Effector CD8-positive, alpha-beta T cell (primary cell): ENCODE measurements around the gene EIF3M.

Experiments
- DNase-seq: peaks from one replicate; lab custom pipeline; 2025; lab: John Stamatoyannopoulos, UW
- total RNA-seq, 4 experiments: gene quantifications; one replicate each; lab custom pipeline; 2026; lab: John Stamatoyannopoulos, UW

Gene EIF3M
- 126 to 233 (median 153) reads per million in 4 experiments for total RNA-seq

DNA sequence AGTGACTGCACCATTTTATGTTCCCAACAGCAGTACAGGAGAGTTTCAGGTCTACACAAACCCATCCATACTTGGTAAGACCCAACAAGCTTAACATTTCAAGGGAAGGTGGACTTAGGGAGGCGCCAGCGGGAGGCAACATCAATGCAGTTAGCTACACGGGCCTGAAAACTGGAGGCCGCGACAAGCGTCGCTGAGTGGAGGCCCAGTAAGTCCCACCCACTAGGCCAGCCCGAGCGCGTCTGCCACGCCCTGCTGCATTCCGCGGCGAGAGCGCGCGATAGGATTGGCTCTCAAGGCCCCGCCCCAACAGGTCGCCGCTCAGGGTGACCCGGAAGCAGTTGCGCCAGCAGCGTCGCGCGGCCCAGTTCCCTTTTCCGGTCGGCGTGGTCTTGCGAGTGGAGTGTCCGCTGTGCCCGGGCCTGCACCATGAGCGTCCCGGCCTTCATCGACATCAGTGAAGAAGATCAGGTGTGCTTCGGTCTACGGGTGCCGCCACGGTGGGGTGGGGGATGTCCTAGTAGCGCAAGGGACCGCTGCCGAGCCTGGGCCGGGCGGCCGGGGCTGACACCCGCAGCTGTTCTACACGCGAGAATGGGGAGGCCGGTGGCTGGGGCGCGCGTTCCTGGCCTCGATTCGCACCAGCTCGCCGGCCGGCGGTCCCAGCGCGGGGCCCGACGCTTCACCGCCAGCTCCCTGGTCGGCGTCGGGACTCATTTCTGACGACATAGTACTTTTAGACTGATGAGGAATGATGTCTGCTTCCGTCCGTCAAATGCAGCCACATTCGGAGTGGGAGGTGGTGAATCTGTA, at the start of gene EIF3M:
TSS of gene EIF3M (plus strand) at position 373 of the 813 bp plus-strand sequence. CDS start at position 430, 57 bp downstream.
- DNase-seq = peak; percentile 90

- no peak for DNase-seq
Observed at GRCh38 chr11:32538804-32539203, 44.8 kb upstream of the EIF3M start.

GRCh38 chr11:32549611-32550187, 33.9 kb upstream of the EIF3M start:
- no peak for DNase-seq

DNA sequence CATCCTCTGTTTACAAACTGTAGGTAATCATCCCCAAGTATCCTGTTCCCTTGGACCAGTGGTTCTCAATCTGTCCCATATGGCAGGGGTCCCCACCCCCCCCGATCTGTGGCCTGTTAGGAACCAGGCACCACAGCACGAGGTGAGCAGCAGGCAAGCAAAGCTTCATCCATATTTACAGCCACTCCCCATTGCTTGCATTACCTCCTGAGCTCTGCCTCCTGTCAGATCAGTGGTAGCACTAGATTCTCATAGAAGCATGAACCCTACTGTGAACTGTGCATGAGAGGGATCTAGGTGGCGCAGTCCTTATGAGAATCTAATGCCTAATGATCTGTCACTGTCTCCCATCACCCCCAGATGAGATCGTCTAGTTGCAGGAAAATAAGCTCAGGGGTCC, 33.4 kb upstream of the EIF3M start:
- DNase-seq = no peak

GRCh38 chr11:32555091-32555490, 28.5 kb upstream of the EIF3M start:
- DNase-seq = no peak

GRCh38 chr11:32555895-32556294, 27.7 kb upstream of the EIF3M start:
- no peak for DNase-seq

DNA sequence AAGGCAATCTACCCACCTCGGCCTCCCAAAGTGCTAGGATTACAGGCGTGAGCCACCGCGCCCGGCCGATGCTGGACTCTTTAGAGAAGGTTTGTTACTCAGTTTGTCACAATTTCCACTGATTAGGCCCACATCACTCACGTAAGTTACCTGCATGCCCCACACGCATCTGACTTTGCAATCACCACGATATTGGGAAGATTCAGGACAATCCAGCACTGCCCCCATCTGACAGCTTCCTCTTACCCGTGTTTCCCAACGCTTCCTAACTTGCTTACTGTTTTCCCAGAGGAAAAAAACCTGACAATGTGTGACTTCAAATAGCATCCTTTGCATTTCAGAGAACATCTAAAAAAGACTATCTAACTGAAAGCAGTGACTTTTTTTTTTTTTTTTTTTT, 21.8 kb upstream of the EIF3M start:
- no peak for DNase-seq

GRCh38 chr11:32562839-32563599, 20.6 kb upstream of the EIF3M start:
- DNase-seq = no peak

- DNase-seq = no peak
Observed at GRCh38 chr11:32563600-32563959, 20.1 kb upstream of the EIF3M start.

DNA sequence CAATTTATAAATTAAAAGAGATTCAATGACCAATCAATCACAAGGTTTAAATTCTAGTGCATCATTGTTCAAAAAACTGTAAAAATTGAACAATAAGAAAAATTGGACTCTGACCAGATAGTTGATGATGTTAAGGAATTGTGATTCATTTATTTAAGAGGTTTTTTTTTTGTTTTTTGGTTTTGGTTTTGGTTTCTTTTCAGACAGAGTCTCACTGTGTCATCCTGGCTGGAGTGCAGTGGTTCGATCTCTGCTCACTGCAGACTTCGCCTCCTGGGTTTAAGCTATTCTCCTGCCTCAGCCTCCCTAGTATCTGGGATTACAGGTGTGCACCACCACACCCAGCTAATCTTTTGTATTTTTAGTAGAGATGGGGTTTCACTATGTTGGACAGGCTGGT, 17.1 kb upstream of the EIF3M start:
- DNase-seq = no peak

- DNase-seq = no peak
Observed at GRCh38 chr11:32567154-32567553, 16.5 kb upstream of the EIF3M start.

DNA sequence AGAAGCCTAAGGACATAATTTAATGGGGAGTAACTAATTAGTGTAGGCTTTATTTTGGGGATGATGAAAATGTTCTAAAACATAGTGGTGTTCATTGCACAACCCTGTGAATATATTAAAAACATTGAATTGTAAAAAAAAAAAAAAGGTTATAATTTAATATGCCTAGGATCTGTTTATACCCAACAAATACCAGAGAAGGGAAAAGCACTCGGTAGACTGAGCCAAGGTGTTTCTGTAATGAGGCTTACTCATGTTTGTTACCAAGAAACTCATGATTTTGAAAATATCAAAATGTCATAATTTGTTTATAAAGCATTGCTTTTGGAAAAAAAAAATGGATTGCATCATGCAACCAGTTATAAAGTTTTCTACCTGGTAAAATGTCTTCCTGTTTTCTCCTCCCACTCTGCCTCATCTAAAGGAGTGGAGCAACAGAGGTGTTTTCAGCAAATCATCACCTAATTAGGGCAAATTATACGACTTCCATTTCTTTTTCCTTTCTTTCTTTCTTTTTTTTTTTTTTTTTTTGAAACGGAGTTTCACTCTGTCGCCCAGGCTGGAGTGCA, 14.2 kb upstream of the EIF3M start:
- no peak for DNase-seq

DNA sequence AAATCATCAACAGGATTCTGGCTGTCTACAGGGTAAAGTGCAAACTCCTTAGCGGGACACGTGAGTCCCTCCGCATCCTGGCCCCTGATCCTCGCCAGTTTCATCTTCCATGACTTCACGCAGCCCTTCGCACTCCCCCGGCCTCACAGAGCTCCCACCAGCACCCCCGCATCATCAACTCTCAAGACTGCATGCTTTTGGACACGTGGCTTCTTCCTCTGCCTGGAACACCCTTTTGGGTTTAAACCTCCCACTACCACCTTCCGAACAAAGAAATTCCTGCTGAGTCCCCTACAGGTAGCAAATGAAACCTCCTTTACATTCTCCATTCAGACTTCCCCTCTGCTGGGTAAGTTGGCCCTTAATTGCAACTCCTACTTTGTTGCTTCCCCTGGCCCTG, 12.6 kb upstream of the EIF3M start:
- no peak for DNase-seq

DNA sequence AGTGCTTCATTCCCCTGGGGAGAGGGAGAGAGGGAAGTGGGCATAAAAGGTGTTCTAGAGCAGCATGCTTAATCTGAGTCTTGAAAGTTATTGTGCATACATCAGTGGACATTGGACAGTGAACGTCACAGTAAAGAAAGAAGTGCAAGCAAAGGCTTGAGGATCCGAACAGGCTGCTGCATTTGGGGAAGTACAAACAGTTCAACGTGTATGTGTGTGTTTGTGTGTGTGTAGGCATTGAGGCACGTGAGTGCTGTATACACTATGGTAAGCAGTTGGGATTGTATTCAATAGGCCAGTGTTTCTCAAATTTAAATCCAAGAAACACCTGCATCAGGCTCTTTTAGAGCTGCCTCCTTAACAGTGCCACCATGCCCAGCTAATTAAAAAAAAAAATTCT, 10.4 kb upstream of the EIF3M start:
- no peak for DNase-seq

DNA sequence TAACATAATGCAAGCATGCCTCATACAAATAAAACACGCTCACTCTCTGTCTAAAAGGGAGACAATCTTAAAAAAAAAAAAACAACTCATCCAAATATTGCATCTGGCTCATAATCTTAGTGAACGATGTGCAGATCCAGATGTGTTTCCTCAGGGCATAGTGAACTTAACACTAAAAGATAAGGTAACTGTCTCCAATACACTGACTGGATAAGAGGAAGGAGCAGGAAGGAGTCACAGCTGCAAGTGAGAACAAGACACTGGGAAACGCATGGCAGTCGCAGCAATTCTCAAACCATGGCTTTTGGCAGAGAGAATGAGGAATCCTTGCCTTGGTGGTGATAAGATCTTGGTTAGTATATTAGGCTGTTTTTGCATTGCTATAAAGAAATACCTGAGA, 9.2 kb upstream of the EIF3M start:
- DNase-seq = no peak

GRCh38 chr11:32575070-32575469, 8.6 kb upstream of the EIF3M start:
- DNase-seq = no peak

DNA sequence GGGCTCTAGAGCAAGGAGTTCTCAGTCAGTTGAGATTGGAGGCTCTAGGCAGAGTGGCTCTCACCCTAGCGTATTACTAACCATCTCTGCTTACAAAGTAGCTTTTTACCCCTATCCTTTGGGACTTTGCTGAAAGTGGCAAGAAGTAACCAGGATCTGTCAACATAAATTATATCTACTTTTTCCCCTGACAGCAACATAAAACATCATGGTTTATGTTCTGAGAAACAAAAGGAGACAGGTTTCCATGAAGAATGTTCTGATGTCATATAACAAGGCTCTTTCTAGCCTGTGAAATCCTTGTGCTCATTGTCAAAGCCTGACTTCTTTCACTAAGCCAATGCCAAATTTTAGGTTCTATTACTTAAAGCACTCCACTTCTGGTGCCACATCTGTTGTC, 7.2 kb upstream of the EIF3M start:
- DNase-seq = no peak

- no peak for DNase-seq
Observed at GRCh38 chr11:32580967-32581366, 2.7 kb upstream of the EIF3M start.

- DNase-seq = no peak
Observed at GRCh38 chr11:32581556-32581955, 2.1 kb upstream of the EIF3M start.

DNA sequence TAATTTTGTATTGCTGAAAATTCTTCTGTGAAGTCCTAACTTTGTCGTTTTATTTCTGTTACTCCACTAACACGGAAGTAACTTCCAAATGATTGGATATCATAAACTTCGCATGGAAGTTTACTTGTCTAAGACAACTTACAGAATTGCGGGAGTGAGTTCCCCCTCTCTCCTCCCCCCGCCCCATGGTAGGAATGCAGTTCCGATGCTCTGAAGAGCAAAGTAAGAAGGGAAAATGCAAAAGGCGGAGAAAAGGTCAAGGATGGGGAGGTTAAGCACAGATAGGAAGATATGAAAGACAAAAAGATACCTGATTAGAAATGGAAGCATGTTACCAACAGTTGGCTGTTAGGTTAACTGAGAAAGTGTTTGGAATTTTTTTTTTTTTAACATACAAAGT, 1.3 kb downstream of the EIF3M start:
- DNase-seq = no peak

GRCh38 chr11:32586576-32587190, 3.1 kb downstream of the EIF3M start:
- DNase-seq = no peak

DNA sequence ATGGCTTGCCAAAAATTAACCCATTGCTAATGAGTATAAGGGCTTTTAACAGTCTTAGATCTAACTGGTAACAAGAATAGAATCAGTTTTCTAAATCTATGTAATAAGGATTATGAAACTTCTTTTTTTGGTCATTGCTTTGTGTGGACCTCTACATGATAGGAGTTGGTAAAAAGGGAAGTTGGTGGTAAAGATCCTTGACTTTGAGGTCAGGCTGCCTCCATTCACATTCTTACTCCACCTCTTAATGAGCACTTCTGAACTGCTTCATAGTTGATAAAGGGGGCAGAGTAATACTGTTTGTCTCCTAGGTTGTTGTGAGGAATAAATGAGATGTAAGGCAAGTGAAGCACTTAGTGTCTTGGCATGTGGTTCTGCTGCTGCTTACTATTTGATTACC, 10.6 kb downstream of the EIF3M start:
- no peak for DNase-seq
